Breast epithelium (tissue), 3 donors: ENCODE data around the gene KCNG3.

Experiments used
- CTCF ChIP-seq, 3 donors: fragments of 450-650 bp; IDR thresholded peaks; one replicate each; pipeline ENCODE4 v1.5.1; 2016 to 2017; ENCODE audit warnings: antibody characterized with exemption in 3 of 3, mild to moderate bottlenecking in 3 of 3, moderate library complexity in 3 of 3
- POLR2A ChIP-seq: fragments of 450-650 bp; IDR thresholded peaks from one replicate; pipeline ENCODE4 v1.6.1; 2016; ENCODE audit warnings: antibody characterized with exemption, mild to moderate bottlenecking, moderate library complexity
- POLR2AphosphoS5 ChIP-seq, 3 donors: sonication (generic); formaldehyde crosslinking; IDR thresholded peaks; one replicate each; pipeline ENCODE4 v1.6.1; 2017; ENCODE audit warnings: antibody characterized with exemption in 3 of 3

GRCh38 chr2:42504364-42505230, 10.8 kb upstream of the KCNG3 start:
- no peak for TF ChIP-seq CTCF (IDR thresholded peaks at IDR 0.05)
- TF ChIP-seq POLR2A: no peak
- TF ChIP-seq POLR2AphosphoS5 (IDR thresholded peaks at IDR 0.05): no peak
